Nephron progenitor cell (in vitro differentiated cells): Measurements from ENCODE around the gene LARP6.

Source experiments
- DNase-seq: peaks from one replicate; pipeline ENCODE4 v3.0.0; 2021
- H3K27ac Mint-ChIP-seq: 2 replicates; pipeline ENCODE4 v1.8.0; 2021; ENCODE audit warnings: mild to moderate bottlenecking, moderate library complexity, mixed read lengths
- H3K27me3 Mint-ChIP-seq: 2 replicates; pipeline ENCODE4 v1.8.0; 2021; ENCODE audit warnings: mild to moderate bottlenecking, low read depth, mixed read lengths; ENCODE audit not compliant: poor library complexity
- H3K36me3 Mint-ChIP-seq: 2 replicates; pipeline ENCODE4 v1.8.0; 2021; ENCODE audit warnings: low read depth, mixed read lengths
- H3K4me1 Mint-ChIP-seq: 2 replicates; pipeline ENCODE4 v1.8.0; 2021; ENCODE audit warnings: mixed read lengths
- H3K4me3 Mint-ChIP-seq: 2 replicates; pipeline ENCODE4 v1.8.0; 2021; ENCODE audit warnings: mild to moderate bottlenecking, moderate library complexity, mixed read lengths
- H3K9me3 Mint-ChIP-seq: 2 replicates; pipeline ENCODE4 v1.8.0; 2021; ENCODE audit warnings: mild to moderate bottlenecking, moderate library complexity, mixed read lengths
- TF ChIP-seq, protein P1 (sequence below): fragments of 200-600 bp; sonication (generic); IDR thresholded peaks from 2 replicates; pipeline ENCODE4 v1.5.0; 2021; ENCODE audit warnings: antibody characterized with exemption

The LARP6 gene

DNA sequence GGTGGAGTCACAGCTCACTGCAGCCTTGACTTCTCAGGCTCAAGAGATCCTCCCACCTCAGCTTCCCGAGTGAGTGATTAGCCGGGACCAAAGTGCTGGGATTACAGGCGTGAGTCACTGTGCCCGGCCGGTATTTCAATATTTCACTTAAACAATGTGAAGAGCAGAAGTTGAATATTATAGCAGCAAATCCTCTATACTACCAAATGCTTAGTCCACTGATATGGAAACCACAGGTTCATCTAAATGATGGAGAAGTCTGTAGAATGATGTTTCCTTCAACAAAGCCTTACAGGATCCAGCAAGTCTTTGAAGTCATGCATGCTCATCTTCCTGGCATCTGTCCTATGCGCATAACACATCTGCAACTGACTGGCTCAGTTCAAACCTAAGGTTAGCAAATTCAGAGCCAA lies 70.3 kb downstream of the LARP6 start:
- DNase-seq, result no peak
- Mint-ChIP-seq H3K36me3 (no peaks in the 10 kb centered on the region), H3K9me3 (no peaks in the 10 kb centered on the region), H3K4me1 (peaks cover 6% of the 10 kb centered on the region), H3K4me3 (no peak overlapping the region), H3K27ac (no peak overlapping the region), H3K27me3 (peaks cover 5% of the 10 kb centered on the region)
- TF ChIP-seq, protein P1, sequence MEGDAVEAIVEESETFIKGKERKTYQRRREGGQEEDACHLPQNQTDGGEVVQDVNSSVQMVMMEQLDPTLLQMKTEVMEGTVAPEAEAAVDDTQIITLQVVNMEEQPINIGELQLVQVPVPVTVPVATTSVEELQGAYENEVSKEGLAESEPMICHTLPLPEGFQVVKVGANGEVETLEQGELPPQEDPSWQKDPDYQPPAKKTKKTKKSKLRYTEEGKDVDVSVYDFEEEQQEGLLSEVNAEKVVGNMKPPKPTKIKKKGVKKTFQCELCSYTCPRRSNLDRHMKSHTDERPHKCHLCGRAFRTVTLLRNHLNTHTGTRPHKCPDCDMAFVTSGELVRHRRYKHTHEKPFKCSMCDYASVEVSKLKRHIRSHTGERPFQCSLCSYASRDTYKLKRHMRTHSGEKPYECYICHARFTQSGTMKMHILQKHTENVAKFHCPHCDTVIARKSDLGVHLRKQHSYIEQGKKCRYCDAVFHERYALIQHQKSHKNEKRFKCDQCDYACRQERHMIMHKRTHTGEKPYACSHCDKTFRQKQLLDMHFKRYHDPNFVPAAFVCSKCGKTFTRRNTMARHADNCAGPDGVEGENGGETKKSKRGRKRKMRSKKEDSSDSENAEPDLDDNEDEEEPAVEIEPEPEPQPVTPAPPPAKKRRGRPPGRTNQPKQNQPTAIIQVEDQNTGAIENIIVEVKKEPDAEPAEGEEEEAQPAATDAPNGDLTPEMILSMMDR, result no peak

DNA sequence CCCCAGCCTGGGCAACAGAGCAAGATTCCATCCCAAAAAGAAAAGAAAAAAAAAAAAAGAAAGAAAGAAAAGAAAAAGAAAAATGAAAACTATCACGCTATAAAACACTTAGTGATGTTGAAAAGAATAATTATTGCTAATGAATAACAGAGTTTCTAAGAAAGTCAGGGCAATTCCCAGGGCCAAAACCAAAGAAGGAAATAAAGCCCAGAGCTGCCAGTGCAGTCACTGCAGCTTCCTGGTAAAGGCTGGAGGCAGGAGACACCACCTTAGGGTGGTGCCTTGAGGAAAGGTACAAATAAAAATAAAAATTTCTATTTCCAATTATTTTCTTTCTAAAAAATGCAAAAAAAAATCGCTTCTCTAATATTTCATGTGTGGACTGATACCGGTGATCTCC lies 70.9 kb downstream of the LARP6 start:
- DNase-seq, result no peak
- no peak overlapping the region for H3K27ac Mint-ChIP-seq
- no peaks in the 10 kb centered on the region for H3K36me3 Mint-ChIP-seq
- peaks cover 6% of the 10 kb centered on the region for H3K4me1 Mint-ChIP-seq
- H3K9me3 Mint-ChIP-seq, result no peaks in the 10 kb centered on the region
- TF ChIP-seq, protein P1, result no peak
- peaks cover 5% of the 10 kb centered on the region for H3K27me3 Mint-ChIP-seq
- no peak overlapping the region for H3K4me3 Mint-ChIP-seq

DNA sequence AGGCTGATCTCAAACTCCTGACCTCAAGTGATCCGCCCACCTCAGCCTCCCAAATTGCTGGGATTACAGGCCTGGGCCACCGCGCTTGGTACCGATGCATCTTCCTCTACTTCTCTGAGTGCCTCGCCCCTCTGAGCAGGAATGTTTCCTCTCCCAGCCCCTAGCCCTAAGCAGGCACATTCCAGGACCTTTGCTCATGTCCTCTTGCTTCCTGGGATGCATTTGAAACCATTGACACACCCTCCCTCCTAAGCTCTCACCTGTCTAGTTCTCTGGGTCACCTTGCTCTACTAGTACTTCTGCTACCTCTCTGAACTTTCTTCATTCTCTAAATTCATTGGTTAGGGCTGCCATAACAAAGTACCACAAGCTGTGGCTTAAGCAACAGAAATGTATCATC lies 72.7 kb downstream of the LARP6 start:
- DNase-seq, result no peak
- Mint-ChIP-seq H3K9me3 (no peaks in the 10 kb centered on the region), H3K27ac (no peak overlapping the region), H3K4me3 (no peak overlapping the region), H3K27me3 (peaks cover 5% of the 10 kb centered on the region), H3K36me3 (no peaks in the 10 kb centered on the region), H3K4me1 (peaks cover 6% of the 10 kb centered on the region)
- TF ChIP-seq, protein P1, result no peak
